ENCODE results near the gene CYP24A1.

GRCh38 chr20:54156981-54157835 is 16.6 kb downstream of the CYP24A1 start:
- TF ChIP-seq RAD21 (IDR thresholded peaks at IDR 0.05; ENCODE audit: low read length) (no peak), EP300 (IDR thresholded peaks at IDR 0.05; ENCODE audit: borderline replicate concordance in 1 of 2, low read depth in 1 of 2, low read length in 1 of 2) (no peak)

Measured in SK-N-SH (cell line).